ENCODE measurements around the gene POU2F1.

DNA sequence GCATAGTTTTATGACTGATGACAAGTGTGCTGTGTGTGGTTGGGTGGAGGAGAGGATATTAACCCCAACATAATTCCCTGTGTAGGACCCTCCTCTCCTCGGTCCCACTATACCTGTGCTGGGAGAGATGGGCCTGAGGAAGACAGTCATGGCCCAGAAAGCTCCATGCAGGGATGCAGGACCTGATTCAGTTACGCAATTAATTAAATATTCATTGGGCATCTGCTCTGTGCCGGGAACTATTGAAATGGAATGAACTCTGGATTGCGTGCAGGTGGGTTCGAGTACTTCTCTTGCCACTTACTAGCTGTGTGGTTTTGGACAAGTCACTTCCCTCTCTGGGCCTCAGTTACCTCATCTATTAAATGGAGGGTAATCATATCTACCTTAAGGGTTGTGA lies 223.1 kb downstream of the POU2F1 start:
- TF ChIP-seq, protein P1, sequence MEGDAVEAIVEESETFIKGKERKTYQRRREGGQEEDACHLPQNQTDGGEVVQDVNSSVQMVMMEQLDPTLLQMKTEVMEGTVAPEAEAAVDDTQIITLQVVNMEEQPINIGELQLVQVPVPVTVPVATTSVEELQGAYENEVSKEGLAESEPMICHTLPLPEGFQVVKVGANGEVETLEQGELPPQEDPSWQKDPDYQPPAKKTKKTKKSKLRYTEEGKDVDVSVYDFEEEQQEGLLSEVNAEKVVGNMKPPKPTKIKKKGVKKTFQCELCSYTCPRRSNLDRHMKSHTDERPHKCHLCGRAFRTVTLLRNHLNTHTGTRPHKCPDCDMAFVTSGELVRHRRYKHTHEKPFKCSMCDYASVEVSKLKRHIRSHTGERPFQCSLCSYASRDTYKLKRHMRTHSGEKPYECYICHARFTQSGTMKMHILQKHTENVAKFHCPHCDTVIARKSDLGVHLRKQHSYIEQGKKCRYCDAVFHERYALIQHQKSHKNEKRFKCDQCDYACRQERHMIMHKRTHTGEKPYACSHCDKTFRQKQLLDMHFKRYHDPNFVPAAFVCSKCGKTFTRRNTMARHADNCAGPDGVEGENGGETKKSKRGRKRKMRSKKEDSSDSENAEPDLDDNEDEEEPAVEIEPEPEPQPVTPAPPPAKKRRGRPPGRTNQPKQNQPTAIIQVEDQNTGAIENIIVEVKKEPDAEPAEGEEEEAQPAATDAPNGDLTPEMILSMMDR (IDR thresholded peaks at IDR 0.05), result no peak
- no peak for TF ChIP-seq POLR2A (IDR thresholded peaks at IDR 0.05)

Data from adrenal gland (tissue), 5 donors.